IPS DF 4.7 (cell line): ENCODE data around the gene MYO7A.

Source experiments
- DNase-seq: peaks from one replicate; pipeline ENCODE4 v3.0.0-alpha.2; 2013; ENCODE audit warnings: low spot score; ENCODE audit errors: extremely low read depth

Gene MYO7A

DNA sequence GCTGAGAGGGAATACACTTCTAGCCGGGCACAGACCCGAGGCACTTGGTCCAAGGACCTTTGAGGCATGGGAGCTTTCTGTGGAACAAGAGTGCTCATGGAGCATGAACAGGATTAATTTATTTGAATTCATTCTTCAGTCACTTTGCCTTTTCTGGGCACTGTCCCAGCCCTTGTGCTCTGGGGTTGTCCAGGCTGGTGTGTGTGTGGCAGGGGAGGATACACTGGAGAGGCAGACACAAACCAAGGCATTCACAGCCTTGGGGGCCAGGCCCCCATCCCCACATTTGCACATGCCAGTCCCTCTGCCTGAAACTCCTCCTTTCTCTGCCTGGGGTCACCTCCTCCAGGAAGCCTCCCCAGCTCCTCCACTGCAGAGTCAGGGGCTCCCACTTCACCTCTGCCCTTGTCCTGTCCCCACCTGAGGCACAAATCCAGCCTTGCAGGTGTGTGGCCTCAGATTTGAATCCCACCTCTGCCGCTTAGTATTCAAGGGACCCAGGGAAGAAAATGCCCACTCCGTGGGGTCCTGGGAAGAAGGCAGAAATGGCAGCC lies 55.5 kb downstream of the MYO7A start:
- no peak for DNase-seq

- no peak for DNase-seq
Observed at GRCh38 chr11:77184136-77184860, 56.3 kb downstream of the MYO7A start.

DNA sequence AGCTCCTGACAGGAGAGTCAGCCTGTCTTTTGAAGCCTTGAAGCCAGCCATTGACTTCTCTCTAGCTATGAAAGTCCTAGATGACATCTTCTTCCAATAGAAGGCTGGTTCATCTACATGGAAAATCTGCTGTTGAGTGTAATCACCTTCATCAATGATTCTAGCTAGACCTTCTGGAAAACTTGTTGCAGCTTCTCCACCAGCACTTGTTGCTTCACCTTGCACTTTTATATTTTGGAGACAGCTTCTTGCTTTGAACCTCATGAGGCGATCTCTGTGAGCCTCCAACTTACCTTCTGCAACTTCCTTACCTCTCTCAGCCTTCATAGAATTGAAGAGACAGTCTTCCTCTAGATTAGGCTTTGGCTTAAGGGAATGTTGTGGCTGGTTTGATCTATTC lies 58.3 kb downstream of the MYO7A start:
- no peak for DNase-seq

DNA sequence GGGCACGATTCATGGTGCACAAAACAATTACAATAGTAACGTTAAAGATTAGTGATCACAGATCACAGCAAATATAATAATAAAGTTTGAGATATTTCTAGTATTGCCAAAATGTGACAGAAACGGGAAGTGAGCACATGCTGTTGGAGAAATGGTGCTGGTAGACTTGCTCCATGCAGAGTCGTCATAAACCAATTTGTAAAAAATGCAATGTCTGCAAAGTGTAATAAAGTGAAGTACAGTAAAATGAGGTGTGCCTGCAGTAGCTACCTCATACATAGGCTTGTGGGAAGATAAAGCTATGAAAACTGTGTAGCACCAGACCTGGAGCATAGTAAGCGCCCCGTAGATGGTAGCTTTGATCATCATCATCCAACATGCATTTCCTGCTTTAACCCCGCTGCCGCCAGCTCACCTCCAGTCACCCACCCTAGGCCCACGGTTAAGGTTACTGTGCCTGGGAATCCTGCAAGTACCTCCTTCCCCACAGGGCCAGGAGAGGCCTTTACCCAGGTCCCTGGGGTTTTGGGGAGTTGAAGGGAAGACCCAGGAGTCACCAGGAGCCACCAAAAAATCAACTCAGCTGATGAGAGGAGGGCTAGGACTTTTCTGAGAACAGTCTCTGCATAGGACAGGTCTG lies 59.2 kb downstream of the MYO7A start:
- no peak for DNase-seq

- no peak for DNase-seq
Observed at GRCh38 chr11:77187776-77188632, 60.0 kb downstream of the MYO7A start.

DNA sequence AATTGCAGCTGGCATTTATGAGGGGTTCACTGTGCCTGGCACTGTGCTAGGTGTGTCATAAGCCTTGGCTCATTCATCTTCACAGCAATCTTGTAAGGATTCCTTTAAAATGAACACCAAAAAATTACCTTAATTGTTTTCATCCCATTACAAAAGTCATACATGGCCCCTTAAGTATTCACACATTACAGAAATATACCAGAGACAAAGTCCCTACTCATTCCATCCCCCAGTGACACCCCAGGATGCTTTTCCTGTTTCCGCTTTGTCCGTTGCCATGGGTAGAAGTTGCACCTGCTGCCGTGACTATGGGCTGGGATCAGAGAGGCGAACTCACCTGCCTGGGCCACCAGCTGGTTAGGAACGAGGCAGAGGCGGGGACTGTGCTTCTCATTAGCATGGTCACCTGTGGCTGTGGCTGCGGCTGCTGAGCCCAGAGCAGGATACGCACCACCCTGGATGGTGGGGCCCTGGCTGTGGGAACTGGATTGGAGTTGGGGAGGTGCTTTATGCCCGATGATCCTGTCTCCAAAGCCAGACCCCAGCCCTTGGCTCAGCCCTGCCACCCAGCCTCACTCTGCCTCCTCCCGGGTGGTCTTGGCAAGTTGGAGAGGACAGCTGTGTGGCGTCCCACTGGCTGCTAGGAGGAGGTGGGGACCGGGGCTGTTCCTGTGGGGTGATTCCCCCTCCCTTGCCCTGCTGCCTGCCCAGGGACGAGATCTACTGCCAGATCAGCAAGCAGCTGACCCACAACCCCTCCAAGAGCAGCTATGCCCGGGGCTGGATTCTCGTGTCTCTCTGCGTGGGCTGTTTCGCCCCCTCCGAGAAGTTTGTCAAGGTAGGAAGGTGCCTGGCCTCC lies 60.8 kb downstream of the MYO7A start:
- no peak for DNase-seq

DNA sequence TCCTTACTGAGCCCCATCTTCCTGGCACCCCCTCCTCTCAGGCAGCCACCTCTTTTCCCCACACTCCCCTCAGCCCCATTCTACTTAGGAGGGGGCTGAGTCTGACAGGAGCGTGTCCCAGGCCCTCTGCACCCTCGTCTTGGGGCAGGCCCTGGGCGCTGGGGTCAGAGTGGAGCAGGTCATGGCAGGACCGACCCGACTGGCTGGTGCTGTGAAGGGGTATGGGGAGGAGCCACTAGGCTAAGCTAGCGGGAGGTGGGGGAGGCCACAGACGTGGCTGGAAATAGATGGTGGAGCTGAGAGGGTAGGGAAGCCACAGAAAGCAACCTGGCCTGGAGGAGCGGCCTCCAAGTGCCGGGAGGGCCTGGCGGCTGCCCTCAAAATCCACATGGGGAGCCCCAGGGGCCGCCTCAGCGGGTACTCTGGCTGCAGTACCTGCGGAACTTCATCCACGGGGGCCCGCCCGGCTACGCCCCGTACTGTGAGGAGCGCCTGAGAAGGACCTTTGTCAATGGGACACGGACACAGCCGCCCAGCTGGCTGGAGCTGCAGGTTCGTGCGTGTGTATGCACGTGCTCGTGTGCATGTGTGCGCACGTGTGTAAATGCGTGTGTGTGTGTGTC lies 61.7 kb downstream of the MYO7A start:
- no peak for DNase-seq

DNA sequence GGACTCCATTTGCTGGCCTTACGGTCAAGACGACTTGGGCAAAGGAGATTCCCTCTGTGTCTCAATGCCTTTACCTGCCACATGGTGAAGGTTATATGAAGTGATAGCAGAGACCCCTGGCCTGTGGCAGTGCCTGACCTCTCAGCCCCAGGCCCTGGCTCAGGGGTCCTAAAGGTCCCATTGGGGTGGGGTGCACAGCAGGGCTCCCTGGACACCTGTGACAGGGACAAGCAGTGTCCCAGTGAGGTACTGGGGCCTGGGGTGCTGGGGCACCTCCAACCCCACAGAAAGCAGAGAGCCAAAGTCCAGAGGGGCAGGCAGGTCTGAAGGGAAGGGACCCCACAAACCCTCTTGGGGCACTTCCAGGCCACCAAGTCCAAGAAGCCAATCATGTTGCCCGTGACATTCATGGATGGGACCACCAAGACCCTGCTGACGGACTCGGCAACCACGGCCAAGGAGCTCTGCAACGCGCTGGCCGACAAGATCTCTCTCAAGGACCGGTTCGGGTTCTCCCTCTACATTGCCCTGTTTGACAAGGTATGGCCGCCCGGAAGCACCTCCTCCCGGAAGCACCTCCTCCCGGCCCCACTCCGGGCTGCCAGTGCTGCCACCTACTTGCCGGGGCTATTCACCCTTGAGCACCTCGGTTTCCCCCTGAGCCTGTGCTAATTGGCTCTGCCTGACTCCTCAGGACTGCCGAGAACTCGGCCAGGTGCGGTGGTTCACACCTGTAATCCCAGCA lies 62.5 kb downstream of the MYO7A start:
- DNase-seq, result no peak

DNA sequence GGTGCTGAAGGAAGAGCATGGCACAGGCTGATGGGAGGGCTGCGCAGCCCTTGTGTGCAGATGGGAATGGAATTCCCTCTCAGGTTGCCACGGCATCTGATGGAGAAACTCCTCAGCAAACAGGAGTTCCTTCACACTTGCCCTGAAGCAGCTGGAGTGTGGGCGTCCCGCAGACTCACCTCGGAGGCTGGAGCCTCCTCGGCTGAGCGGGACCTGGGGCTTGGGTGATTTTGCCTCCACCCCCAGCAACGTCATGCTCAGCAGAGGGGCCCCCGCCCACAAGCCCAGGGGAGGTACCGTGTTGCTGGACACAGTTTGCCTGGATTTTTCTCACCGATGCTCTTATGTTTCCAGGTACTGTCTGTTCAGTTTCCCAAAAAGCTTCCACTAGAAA lies 63.4 kb downstream of the MYO7A start:
- DNase-seq, result no peak

DNA sequence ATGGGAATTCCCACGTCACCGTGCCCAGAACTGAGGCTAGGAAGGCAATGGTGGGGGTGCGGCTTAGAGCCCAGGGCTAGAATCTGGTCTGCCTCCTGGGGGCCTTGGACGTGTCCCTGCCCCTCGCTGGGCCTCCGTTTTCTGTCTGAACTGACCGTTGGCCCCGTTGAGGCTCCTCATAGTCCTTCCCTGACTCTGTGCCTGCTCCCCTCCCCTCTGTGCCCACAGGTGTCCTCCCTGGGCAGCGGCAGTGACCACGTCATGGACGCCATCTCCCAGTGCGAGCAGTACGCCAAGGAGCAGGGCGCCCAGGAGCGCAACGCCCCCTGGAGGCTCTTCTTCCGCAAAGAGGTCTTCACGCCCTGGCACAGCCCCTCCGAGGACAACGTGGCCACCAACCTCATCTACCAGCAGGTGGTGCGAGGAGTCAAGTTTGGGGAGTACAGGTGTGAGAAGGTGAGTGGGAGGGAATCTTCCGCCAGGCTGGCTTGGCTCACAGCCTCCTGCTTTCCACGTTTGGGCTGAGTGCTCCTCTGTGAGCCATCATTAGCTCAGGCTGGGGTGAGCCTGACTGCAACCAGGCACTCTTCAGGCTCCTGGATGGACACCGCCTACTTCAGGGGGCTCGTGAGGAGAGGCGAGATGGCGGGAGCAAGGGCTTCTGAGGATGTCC lies 63.9 kb downstream of the MYO7A start:
- peak; percentile 82 for DNase-seq

GRCh38 chr11:77193167-77193566 lies 65.1 kb downstream of the MYO7A start:
- no peak for DNase-seq

DNA sequence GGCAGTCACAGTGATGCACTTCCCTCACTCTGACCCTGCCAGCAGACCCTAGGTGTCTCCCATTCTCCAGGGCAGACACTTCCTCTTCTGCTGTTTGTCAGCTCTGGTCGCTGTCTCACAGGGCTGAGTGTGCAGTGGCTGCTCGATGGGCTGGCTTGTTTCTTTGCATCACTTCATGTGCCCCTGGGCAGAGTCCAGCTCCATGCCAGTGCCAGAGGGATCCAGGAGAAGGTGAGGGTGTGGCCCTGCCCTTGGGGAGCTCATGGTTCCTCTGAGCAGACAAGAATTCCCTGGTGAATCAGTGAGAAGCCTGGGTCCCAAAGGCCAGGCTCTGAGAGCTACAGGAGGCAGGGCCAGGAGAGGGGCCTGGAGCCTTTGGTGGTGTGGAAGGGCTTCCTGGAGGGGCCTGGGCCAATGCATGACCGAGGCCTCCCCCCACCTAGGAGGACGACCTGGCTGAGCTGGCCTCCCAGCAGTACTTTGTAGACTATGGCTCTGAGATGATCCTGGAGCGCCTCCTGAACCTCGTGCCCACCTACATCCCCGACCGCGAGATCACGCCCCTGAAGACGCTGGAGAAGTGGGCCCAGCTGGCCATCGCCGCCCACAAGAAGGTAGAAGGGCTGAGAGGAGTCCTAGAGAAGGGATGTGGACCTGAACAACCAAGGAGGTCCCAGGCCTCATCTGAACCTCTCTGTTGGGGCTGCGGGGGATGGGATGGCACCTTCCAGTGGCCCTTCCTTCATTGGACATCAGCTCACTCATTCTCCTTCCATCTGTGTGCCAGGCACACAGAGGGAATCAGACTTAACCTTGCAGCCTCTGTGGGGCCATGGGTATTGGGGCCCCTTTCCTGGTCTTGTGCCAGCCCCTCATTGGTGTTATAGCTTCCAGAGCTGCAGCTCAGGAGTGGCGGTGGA lies 66.1 kb downstream of the MYO7A start:
- no peak for DNase-seq

- DNase-seq, result no peak
Observed at GRCh38 chr11:77195071-77195755, 67.2 kb downstream of the MYO7A start.

GRCh38 chr11:77196961-77197360 lies 68.9 kb downstream of the MYO7A start:
- no peak for DNase-seq

DNA sequence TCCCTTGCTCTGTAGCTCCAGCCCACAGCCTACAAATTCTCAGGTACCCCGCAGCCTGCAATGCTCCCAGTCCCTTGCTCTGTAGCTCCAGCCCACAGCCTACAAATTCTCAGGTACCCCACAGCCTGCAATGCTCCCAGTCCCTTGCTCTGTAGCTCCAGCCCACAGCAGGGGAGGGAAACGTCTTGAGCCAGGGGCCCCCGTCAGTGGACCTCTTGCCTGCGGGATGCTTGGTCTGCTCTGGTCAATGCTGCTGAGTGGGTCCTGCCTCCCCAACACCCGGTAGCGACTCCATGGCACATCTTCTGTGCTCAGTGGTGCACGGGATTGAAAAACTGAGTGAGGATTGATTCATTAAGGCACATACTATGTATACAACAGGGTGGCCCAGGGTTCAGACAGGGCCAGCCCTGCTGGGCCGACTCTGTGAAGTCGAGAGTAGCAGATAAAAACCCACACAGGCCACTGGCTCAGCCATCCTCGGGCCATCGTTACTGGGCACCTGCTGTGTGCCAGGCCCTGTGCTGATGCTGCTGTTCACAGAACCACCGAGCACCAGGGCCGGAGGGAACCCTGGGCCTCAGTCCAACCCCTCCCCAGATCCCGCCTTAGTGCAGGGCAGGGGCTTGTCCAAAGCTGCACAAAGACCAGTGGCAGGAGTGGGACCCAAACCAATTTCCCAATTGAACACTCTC lies 69.7 kb downstream of the MYO7A start:
- DNase-seq, result no peak

DNA sequence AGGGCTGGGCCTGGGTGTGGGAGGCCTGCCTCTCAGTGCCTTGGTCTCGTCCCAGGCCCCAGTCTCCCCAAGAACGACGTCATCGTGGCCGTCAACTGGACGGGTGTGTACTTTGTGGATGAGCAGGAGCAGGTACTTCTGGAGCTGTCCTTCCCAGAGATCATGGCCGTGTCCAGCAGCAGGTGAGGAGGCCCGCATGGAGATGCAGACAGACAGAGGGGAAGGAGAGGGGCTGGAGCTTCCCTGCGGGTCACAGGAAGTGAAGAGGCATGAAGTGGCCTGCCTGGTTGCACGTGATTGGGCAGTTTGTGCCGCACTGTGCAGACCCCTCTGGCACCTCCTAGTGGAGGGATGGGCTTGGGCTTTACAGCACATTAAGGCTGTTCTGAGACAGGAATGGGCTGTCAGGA lies 70.4 kb downstream of the MYO7A start:
- peak; percentile 49 for DNase-seq

DNA sequence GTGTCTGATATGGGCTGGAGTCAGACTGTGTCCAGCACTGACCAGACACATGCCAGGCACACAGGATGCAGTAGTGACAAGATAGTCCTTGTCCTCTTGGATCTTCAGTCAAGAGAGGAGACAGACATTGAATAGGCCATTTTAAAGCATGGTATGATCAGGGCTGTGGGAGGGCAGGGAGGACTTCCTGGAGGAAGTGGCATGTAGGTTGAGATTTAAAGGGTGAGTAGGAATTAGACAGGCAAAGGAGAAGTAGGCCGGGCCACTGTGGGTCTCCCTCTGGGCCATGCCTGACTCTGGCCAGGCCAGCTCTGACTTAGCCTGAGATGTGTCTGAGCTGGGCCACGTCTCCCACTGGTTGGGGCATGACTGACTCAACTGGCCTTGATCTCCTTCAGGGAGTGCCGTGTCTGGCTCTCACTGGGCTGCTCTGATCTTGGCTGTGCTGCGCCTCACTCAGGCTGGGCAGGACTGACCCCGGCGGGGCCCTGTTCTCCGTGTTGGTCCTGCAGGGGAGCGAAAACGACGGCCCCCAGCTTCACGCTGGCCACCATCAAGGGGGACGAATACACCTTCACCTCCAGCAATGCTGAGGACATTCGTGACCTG lies 71.2 kb downstream of the MYO7A start:
- DNase-seq, result no peak
